Measurements from ENCODE around the gene CNOT11. TPM values are rescaled to one million over a fixed set of nuclear protein-coding genes. Genes with fewer than 3 reads are reported as not detected.

The CNOT11 gene
- total RNA-seq, 1 experiment from 2014 or later, result 110 TPM

DNA sequence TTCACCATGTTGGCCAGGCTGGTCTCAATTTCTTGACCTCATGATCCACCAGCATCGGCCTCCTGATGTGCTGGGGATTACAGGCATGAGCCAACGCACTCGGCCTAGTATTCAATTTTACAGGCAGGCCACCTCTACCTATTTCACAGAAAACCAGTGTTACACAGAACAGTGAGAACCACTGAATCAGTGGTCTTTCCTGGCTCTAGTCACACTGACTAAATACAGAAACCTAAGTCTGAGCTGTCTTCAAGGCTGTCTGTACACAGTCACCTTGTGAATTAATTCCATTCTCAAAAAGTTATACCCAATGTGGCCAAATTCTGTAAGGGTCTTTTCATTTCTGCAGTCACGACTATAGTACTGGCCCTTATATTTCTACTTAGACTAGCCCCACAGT is 52.3 kb downstream of the CNOT11 start:
- ChIA-PET CTCF (no interaction called here), POLR2A (no interaction called here)
- H3K36me3 Mint-ChIP-seq (ENCODE audit: insufficient read depth, unreplicated experiment), result peaks cover 80% of the 10 kb centered on the region
- no TSS peak for BruUV-seq (replicated peaks)
- no peak for DNase-seq
- no peaks in the 10 kb centered on the region for H3K9me3 Mint-ChIP-seq (ENCODE audit: unreplicated experiment)
- H3K4me1 ChIP-seq, result peaks cover 22% of the 10 kb centered on the region
- intact Hi-C loops (cut with micrococcal nuclease; ENCODE audit: unreplicated experiment), result loop anchor here (5.0 kb wide), 1 partner anchor 37 kb away; no protein-coding TSS in a partner anchor
- H3K4me3 Mint-ChIP-seq (ENCODE audit: unreplicated experiment), result peak overlapping the region; percentile 83
- H3K27me3 Mint-ChIP-seq (ENCODE audit: insufficient read depth, unreplicated experiment), result no peaks in the 10 kb centered on the region
- TF ChIP-seq, protein P1, sequence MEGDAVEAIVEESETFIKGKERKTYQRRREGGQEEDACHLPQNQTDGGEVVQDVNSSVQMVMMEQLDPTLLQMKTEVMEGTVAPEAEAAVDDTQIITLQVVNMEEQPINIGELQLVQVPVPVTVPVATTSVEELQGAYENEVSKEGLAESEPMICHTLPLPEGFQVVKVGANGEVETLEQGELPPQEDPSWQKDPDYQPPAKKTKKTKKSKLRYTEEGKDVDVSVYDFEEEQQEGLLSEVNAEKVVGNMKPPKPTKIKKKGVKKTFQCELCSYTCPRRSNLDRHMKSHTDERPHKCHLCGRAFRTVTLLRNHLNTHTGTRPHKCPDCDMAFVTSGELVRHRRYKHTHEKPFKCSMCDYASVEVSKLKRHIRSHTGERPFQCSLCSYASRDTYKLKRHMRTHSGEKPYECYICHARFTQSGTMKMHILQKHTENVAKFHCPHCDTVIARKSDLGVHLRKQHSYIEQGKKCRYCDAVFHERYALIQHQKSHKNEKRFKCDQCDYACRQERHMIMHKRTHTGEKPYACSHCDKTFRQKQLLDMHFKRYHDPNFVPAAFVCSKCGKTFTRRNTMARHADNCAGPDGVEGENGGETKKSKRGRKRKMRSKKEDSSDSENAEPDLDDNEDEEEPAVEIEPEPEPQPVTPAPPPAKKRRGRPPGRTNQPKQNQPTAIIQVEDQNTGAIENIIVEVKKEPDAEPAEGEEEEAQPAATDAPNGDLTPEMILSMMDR (IDR thresholded peaks at IDR 0.05; ENCODE audit: insufficient read depth in 1 of 2, low read depth in 1 of 2, low read length in 1 of 2, severe bottlenecking in 1 of 2, unreplicated experiment in 1 of 2), result no peak
- no peak overlapping the region for H3K27ac Mint-ChIP-seq (ENCODE audit: unreplicated experiment)
- peaks cover 2% of the 10 kb centered on the region; the same call in 1 of the 2 replicates for H3K36me3 ChIP-seq (ENCODE audit: control insufficient read depth, insufficient read depth, low read length)
- H3K9me3 ChIP-seq, result no peaks in the 10 kb centered on the region
- peaks cover 42% of the 10 kb centered on the region for H3K4me1 Mint-ChIP-seq (ENCODE audit: low read depth, unreplicated experiment)
- H3K27me3 ChIP-seq (replicated peaks; ENCODE audit: control insufficient read depth, insufficient read depth, low read length), result no peaks in the 10 kb centered on the region
- H3K4me3 ChIP-seq (ENCODE audit: low read depth, low read length), result no peak overlapping the region

- TF ChIP-seq, protein P1 (IDR thresholded peaks at IDR 0.05; ENCODE audit: insufficient read depth in 1 of 2, low read depth in 1 of 2, low read length in 1 of 2, severe bottlenecking in 1 of 2, unreplicated experiment in 1 of 2), result no peak
- Histone ChIP-seq H3K27me3 (replicated peaks; ENCODE audit: control insufficient read depth, insufficient read depth, low read length) (no peaks in the 10 kb centered on the region), H3K4me1 (peaks cover 27% of the 10 kb centered on the region), H3K4me3 (ENCODE audit: low read depth, low read length) (no peak overlapping the region), H3K36me3 (ENCODE audit: control insufficient read depth, insufficient read depth, low read length) (peaks cover 2% of the 10 kb centered on the region; the same call in 1 of the 2 replicates), H3K9me3 (no peaks in the 10 kb centered on the region)
- Mint-ChIP-seq H3K4me3 (ENCODE audit: unreplicated experiment) (peak overlapping the region; percentile 83), H3K27me3 (ENCODE audit: insufficient read depth, unreplicated experiment) (no peaks in the 10 kb centered on the region), H3K27ac (ENCODE audit: unreplicated experiment) (no peak overlapping the region), H3K9me3 (ENCODE audit: unreplicated experiment) (no peaks in the 10 kb centered on the region), H3K4me1 (ENCODE audit: low read depth, unreplicated experiment) (peaks cover 44% of the 10 kb centered on the region), H3K36me3 (ENCODE audit: insufficient read depth, unreplicated experiment) (peaks cover 75% of the 10 kb centered on the region)
- no peak for DNase-seq
- ChIA-PET POLR2A (no interaction called here), CTCF (no interaction called here)
- BruUV-seq (replicated peaks), result no TSS peak
- intact Hi-C loops (cut with micrococcal nuclease; ENCODE audit: unreplicated experiment), result loop anchor here (5.0 kb wide), 1 partner anchor 37 kb away; no protein-coding TSS in a partner anchor
These were observed 52.9 kb downstream of the CNOT11 start for GRCh38 chr2:101305492-101306078.

- Mint-ChIP-seq H3K27ac (ENCODE audit: unreplicated experiment) (peak overlapping the region; percentile 53), H3K27me3 (ENCODE audit: insufficient read depth, unreplicated experiment) (no peaks in the 10 kb centered on the region), H3K4me3 (ENCODE audit: unreplicated experiment) (peak overlapping the region; percentile 83), H3K36me3 (ENCODE audit: insufficient read depth, unreplicated experiment) (peaks cover 70% of the 10 kb centered on the region), H3K9me3 (ENCODE audit: unreplicated experiment) (no peaks in the 10 kb centered on the region), H3K4me1 (ENCODE audit: low read depth, unreplicated experiment) (peaks cover 47% of the 10 kb centered on the region)
- BruUV-seq (replicated peaks), result no TSS peak
- Histone ChIP-seq H3K27me3 (replicated peaks; ENCODE audit: control insufficient read depth, insufficient read depth, low read length) (no peaks in the 10 kb centered on the region), H3K9me3 (no peaks in the 10 kb centered on the region), H3K4me3 (ENCODE audit: low read depth, low read length) (peak overlapping the region; percentile 97), H3K36me3 (ENCODE audit: control insufficient read depth, insufficient read depth, low read length) (peaks cover 2% of the 10 kb centered on the region; the same call in 1 of the 2 replicates), H3K4me1 (peaks cover 35% of the 10 kb centered on the region)
- TF ChIP-seq, protein P1 (IDR thresholded peaks at IDR 0.05; ENCODE audit: insufficient read depth in 1 of 2, low read depth in 1 of 2, low read length in 1 of 2, severe bottlenecking in 1 of 2, unreplicated experiment in 1 of 2), result no peak
- ChIA-PET CTCF (no interaction called here), POLR2A (no interaction called here)
- no peak for DNase-seq
- intact Hi-C loops (cut with micrococcal nuclease; ENCODE audit: unreplicated experiment), result loop anchor here (5.0 kb wide), 1 partner anchor 36 kb away; no protein-coding TSS in a partner anchor
These were observed 53.7 kb downstream of the CNOT11 start for GRCh38 chr2:101306410-101306809.
